Measurements from ENCODE around the gene PAXX. TPM values are rescaled to one million over a fixed set of nuclear protein-coding genes. Genes with fewer than 3 reads are reported as not detected.
A peak's percentile ranks its signal among the peaks of the same experiment; 100 is the strongest.

Gene PAXX
- total RNA-seq, 1 donor from 2014 or later: 53.1 TPM

- no peak for ATAC-seq
- Histone ChIP-seq H3K36me3 (no peaks in the 10 kb centered on the region), H3K27ac (no peak overlapping the region), H3K9me3 (no peaks in the 10 kb centered on the region), H3K27me3 (no peaks in the 10 kb centered on the region), H3K4me3 (no peak overlapping the region), H3K4me1 (no peaks in the 10 kb centered on the region)
- no peak for DNase-seq
- no peak for TF ChIP-seq CTCF (IDR thresholded peaks at IDR 0.05)
- intact Hi-C loops (cut with DNase I): no loop called here
Observed at GRCh38 chr9:136956604-136957003, 35.6 kb upstream of the PAXX start.

GRCh38 chr9:136957461-136957860 lies 34.8 kb upstream of the PAXX start:
- Histone ChIP-seq H3K27me3 (no peaks in the 10 kb centered on the region), H3K27ac (no peak overlapping the region), H3K9me3 (no peaks in the 10 kb centered on the region), H3K4me3 (no peak overlapping the region), H3K36me3 (no peaks in the 10 kb centered on the region), H3K4me1 (no peaks in the 10 kb centered on the region)
- TF ChIP-seq CTCF (IDR thresholded peaks at IDR 0.05): no peak
- DNase-seq: no peak
- no peak for ATAC-seq
- intact Hi-C loops (cut with DNase I): no loop called here

- H3K27ac ChIP-seq: no peak overlapping the region
- H3K4me1 ChIP-seq: no peaks in the 10 kb centered on the region
- no peaks in the 10 kb centered on the region for H3K27me3 ChIP-seq
- H3K36me3 ChIP-seq: no peaks in the 10 kb centered on the region
- H3K4me3 ChIP-seq: no peak overlapping the region
- intact Hi-C loops (cut with DNase I): no loop called here
- no peak for DNase-seq
- ATAC-seq: no peak
- no peaks in the 10 kb centered on the region for H3K9me3 ChIP-seq
- TF ChIP-seq CTCF (IDR thresholded peaks at IDR 0.05): no peak
Observed at GRCh38 chr9:136957901-136958300, 34.3 kb upstream of the PAXX start.

- Histone ChIP-seq H3K36me3 (no peaks in the 10 kb centered on the region), H3K4me3 (no peak overlapping the region), H3K27ac (no peak overlapping the region), H3K9me3 (no peaks in the 10 kb centered on the region), H3K4me1 (no peaks in the 10 kb centered on the region), H3K27me3 (no peaks in the 10 kb centered on the region)
- intact Hi-C loops (cut with DNase I): no loop called here
- ATAC-seq (no peak), DNase-seq (no peak)
- no peak for TF ChIP-seq CTCF (IDR thresholded peaks at IDR 0.05)
Observed at GRCh38 chr9:136958473-136958872, 33.7 kb upstream of the PAXX start.

GRCh38 chr9:136958898-136959850 lies 33.0 kb upstream of the PAXX start:
- no peak for TF ChIP-seq CTCF (IDR thresholded peaks at IDR 0.05)
- Histone ChIP-seq H3K9me3 (no peaks in the 10 kb centered on the region), H3K4me1 (peaks cover 3% of the 10 kb centered on the region), H3K27ac (peak overlapping the region; percentile 24), H3K4me3 (no peak overlapping the region), H3K36me3 (no peaks in the 10 kb centered on the region), H3K27me3 (no peaks in the 10 kb centered on the region)
- intact Hi-C loops (cut with DNase I): no loop called here
- ATAC-seq: no peak
- DNase-seq: no peak
